GM18526 (cell line): ENCODE measurements around the gene SPEF2.

Experiments
- POLR2A ChIP-seq: IDR thresholded peaks from 3 replicates; pipeline ENCODE4 v1.6.1; 2011; ENCODE audit not compliant: insufficient read length; ENCODE audit errors: extremely low read depth

SPEF2 gene

GRCh38 chr5:35783551-35783950 lies 165.9 kb downstream of the SPEF2 start:
- TF ChIP-seq POLR2A, result no peak

GRCh38 chr5:35785601-35786085 lies 168.0 kb downstream of the SPEF2 start:
- TF ChIP-seq POLR2A, result no peak

DNA sequence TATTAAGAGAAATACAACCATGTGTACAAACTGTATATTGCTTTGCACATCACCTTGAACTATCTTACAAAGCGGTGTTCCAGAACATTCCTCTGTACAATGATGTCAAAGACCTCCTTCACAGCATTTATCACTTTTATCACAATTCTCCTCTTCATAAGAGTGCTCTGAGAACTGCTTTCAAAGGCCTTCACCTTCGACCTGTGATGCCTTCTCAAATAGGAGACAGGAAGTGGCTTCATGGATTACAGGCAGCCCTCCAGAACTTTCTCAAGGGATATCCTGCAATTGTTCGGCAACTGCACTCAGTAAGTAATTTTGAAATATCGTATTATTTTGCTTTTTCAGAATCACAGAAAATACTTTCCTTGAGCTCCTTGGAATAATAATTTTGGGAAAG lies 171.1 kb downstream of the SPEF2 start:
- TF ChIP-seq POLR2A, result no peak

DNA sequence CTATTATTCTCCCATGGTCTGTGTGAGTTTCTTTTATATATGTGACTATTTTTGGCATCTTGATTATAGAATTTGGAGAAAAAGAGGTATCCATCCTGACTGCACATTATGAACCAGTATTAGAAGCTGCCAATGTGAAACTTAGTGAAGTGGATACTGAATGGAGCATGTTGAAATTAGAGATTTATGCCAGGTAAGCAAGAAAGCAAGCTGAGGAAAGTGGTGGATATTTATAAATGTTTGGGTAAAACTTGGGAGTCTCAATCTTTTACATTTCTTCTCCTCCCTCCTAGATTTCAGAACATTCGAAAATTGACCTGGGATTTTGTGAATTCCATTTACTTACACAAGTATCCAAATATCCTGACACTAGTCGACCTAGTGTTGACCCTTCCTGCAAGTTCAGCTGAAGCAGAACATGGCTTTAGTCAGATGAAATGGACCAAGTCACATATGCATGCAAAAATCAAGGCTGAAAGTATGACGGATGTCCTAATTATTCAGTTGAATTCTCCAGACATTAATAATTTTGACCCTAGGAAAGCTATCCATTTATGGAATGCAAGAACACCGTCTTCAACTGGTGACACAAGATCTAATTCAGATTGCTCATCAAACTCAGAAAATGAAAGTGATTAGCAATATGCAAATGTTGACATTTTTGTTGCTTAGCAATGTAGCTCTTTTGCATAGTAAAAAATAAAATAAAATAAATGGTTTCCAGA lies 172.2 kb downstream of the SPEF2 start:
- TF ChIP-seq POLR2A, result no peak

GRCh38 chr5:35790457-35790822 lies 172.8 kb downstream of the SPEF2 start:
- TF ChIP-seq POLR2A, result no peak

GRCh38 chr5:35794328-35794619 lies 176.6 kb downstream of the SPEF2 start:
- no peak for TF ChIP-seq POLR2A

DNA sequence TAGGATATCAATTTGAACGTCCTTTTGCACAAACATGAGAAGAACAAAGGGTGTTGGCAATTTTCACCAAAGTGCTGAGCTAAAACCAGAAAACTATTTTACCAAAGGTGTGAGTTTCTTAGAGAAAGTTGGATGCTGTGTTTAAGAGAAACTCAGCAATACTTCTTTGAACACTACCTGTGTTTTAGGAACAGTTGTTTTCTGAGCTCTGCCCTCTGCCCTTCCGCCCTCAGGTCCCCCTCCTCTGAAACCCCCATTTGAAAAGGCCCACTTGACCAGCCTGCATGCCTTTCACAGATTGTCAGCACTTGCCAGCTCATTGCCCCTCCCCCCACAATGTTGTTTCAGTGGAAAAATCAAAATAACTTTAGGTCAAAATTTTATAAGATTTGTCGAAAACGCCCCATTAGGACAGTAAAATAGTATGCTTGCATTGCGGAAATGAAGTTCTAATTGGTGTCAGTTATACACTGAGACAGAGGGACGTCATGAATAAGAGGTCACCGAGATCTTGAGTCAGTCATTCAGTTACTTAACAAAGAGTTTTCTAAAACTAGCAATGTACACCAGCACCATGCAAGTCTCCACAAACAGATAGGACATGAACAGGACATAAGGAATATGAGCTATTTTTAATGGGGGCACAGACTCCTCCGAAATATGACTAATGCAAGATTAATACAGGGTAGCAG lies 177.2 kb downstream of the SPEF2 start:
- TF ChIP-seq POLR2A, result no peak

DNA sequence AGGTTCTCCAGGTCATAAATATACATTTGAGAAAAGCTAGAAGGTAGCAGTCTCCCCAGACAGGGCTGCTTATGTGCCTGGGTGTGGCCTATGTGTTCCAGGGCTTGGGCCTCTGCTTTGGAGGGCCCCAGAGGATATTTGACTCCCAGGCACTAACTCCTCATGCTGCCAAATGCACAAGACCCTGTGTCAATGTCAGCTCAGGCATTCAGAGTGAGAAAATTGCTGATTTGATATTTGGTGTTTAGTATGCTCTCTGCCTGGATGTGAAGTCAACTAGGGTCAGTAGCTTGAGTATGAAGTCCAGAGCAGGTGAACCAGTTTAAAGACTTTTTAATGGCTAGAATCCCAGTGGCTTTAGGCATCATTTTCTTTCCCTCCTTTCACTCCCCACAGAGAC lies 181.5 kb downstream of the SPEF2 start:
- TF ChIP-seq POLR2A, result no peak

GRCh38 chr5:35799753-35800152 lies 182.1 kb downstream of the SPEF2 start:
- no peak for TF ChIP-seq POLR2A

DNA sequence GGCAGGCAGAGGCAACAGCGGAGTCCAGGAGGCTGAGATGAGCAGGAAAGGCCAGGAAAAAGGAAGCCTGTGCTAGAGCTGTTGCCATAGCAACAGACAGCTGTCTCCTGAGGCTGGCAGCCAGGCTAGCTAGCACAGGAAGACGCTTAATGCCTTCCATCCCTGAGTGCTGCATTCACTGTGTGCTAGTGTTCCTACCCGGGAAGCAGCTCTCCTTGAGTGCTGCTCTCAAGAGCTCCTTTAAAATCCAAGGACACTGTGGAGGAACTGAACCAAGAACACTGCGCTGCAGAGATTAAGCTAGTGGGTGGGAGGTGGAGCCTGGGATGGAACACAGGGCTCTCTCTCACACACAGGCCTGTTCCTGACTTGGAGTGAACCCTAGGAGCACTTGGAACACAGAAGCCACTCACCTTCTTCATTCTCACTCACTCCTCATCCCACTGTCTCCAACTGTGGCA lies 185.6 kb downstream of the SPEF2 start:
- TF ChIP-seq POLR2A, result no peak

- TF ChIP-seq POLR2A, result no peak
These were observed 186.6 kb downstream of the SPEF2 start for GRCh38 chr5:35804201-35804653.

DNA sequence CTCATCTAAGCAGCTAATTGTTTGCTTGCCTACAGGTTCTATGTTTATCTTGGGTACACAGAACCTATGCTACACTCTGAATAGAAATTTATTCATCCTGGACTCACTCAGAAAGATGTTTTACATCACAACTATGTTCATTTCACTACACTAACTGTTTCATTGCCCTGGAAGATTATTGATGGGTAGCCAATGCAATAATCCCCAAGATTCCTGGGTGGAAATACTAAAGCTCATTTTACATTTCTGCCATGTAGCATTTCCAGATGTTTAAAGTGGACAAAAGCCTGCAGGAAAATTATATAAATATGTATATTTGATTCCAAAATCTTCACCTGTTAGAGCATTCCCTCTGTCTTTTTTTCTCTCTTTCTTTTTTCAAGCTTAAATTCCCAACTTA lies 187.2 kb downstream of the SPEF2 start:
- TF ChIP-seq POLR2A, result no peak

DNA sequence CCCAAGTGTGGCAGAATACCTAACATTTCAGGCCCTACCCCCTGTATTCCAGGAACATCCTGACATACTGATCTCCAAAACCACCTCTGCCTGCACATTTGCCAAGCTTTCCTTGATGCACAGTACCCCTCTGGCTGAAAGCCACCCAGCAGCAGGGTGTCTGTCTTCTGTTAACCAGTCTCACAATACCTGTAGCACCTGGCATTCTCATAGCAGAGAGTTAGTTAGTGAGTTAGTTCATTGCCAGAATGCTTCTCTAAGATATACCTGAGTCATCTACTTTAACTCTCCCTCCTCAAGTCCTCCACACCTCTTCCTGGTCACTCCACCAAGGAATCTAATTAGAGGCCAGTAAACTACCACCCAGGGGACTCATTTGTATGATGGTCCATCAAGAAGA lies 192.9 kb downstream of the SPEF2 start:
- TF ChIP-seq POLR2A, result no peak

DNA sequence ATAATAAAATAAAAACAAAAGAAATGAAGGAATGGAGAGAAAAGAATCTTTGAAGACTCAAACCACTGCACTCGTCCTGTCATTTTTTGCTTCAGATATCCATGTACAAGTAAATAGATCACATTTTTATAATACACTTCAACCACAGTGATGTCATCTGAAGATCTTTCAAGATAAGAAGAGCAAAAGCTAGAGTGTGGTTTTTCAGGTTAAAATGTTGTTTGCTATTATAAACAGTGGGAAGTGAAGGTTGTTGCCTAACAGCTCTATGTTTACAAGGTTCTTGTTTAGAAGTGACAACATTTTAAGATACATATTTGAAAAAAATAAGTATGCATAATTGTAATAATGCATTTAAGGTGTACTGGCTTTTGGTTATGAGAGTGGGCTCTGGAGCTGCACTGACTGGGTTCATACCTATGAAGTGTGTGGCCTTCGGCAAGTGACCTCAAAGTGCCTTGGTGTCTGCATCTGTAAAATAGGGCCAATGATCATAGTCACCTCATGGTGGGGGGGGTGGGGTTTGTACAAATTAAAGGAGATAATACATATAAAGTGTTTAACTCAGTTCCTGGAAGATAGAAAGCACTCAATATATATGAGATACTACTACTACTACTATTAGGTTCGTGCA lies 193.6 kb downstream of the SPEF2 start:
- no peak for TF ChIP-seq POLR2A

- TF ChIP-seq POLR2A, result no peak
These were observed 195.9 kb downstream of the SPEF2 start for GRCh38 chr5:35813521-35813920.
